Stromal cell of bone marrow (primary cell): ENCODE measurements around the gene COX6A2.

Source experiments
- DNase-seq: peaks from one replicate; pipeline ENCODE4 v3.0.0-alpha.2; 2012; ENCODE audit warnings: low read depth

Gene COX6A2

GRCh38 chr16:31428279-31428597 lies at the start of gene COX6A2:
TSS of gene COX6A2 (minus strand) at chr16:31428360. CDS start at chr16:31428325, 35 bp downstream.
- DNase-seq, result no peak

- DNase-seq, result no peak
Observed at GRCh38 chr16:31477220-31478216, 49.4 kb upstream of the COX6A2 start.

- DNase-seq, result no peak
Observed at GRCh38 chr16:31476303-31477219, 48.4 kb upstream of the COX6A2 start.

- no peak for DNase-seq
Observed at GRCh38 chr16:31475946-31476302, 47.8 kb upstream of the COX6A2 start.

- no peak for DNase-seq
Observed at GRCh38 chr16:31474773-31475738, 46.9 kb upstream of the COX6A2 start.

- peak; percentile 78 for DNase-seq
Observed at GRCh38 chr16:31474173-31474714, 46.1 kb upstream of the COX6A2 start.

- DNase-seq, result no peak
Observed at GRCh38 chr16:31473264-31473984, 45.3 kb upstream of the COX6A2 start.

GRCh38 chr16:31472709-31473203 lies 44.6 kb upstream of the COX6A2 start:
- peak; percentile 84 for DNase-seq

GRCh38 chr16:31471875-31472708 lies 43.9 kb upstream of the COX6A2 start, which contains the start of gene TGFB1I1:
TSS of gene TGFB1I1 (plus strand) at chr16:31472152. CDS start at chr16:31472189, 37 bp downstream.
- peak; percentile 45 for DNase-seq

GRCh38 chr16:31471241-31471874 lies 43.2 kb upstream of the COX6A2 start:
- no peak for DNase-seq

GRCh38 chr16:31470615-31471014 lies 42.5 kb upstream of the COX6A2 start:
- DNase-seq, result no peak

GRCh38 chr16:31467858-31468257 lies 39.7 kb upstream of the COX6A2 start:
- no peak for DNase-seq

GRCh38 chr16:31467151-31467773 lies 39.1 kb upstream of the COX6A2 start:
- DNase-seq, result no peak

GRCh38 chr16:31466381-31466841 lies 38.3 kb upstream of the COX6A2 start:
- DNase-seq, result no peak

- no peak for DNase-seq
Observed at GRCh38 chr16:31465788-31466370, 37.7 kb upstream of the COX6A2 start.

GRCh38 chr16:31464781-31465260 lies 36.7 kb upstream of the COX6A2 start:
- DNase-seq, result no peak

GRCh38 chr16:31464348-31464769 lies 36.2 kb upstream of the COX6A2 start:
- DNase-seq, result no peak
